ENCODE data around the gene CASQ1.

The CASQ1 gene

DNA sequence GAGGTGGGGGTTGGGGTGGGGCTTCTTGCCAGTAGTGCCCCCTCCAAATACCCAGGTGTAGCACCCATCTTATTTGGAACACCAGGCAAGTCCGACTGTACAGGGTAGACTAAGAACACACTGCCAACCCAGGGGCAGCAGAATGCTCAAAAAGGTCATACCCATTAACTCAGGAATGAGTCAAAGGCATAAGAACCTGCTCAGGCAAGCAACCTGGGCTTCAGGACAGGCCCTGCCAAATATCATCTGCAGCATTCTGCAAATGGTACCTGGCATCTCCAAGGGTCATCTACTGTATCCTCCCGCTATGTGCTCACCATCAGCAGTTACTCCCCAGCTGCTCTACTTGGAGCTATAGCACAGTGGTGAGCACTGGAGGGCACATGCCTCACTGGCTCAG, 34.2 kb downstream of the CASQ1 start:
- DNase-seq (ENCODE audit: extremely low read depth in 1 of 2, low read depth in 1 of 2), result no peak

GRCh38 chr1:160225345-160225744, 35.0 kb downstream of the CASQ1 start:
- DNase-seq (ENCODE audit: extremely low read depth in 1 of 2, low read depth in 1 of 2), result no peak

- DNase-seq (ENCODE audit: extremely low read depth in 1 of 2, low read depth in 1 of 2), result no peak
These were observed 36.2 kb downstream of the CASQ1 start for GRCh38 chr1:160226623-160227022.

DNA sequence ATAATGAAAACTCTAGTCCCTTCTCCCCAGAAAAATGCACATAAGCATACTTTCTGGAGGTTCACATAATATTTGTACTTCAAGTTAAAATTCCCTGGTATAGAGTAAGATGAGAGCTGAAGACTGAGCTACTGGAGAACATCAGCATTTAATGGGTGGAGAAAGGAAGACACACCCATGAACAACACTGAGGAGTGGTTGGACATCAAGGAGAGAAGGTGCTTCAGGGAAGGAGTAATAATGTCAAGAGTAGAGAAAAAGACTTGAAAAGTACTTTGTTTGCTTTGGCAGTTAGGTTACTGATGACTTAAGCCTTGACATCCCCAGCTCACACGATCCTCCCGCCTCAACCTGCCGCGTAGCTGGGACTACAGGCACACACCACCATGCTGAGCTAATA, 36.7 kb downstream of the CASQ1 start:
- DNase-seq (ENCODE audit: extremely low read depth in 1 of 2, low read depth in 1 of 2), result no peak

DNA sequence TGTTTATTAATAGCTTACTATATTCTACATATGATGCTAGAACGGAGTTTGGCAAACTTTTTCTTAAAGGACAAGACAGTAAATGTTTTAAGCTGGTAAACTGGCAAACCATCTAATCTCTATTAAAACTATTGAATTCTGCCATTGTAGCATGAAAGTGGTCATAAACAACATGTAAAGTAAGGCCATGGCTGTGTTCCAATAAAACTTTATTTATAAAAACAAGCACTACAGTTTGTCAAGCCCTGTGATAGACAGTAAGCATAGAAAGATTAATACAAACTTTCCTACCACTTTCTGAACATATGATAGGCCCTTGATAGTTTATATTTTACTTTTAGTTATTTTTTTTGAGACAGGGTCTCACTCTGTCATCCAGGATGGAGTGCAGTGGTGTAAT, 37.2 kb downstream of the CASQ1 start:
- DNase-seq (ENCODE audit: extremely low read depth in 1 of 2, low read depth in 1 of 2), result no peak

- DNase-seq (ENCODE audit: extremely low read depth in 1 of 2, low read depth in 1 of 2), result no peak
These were observed 38.1 kb downstream of the CASQ1 start for GRCh38 chr1:160228431-160228830.

DNA sequence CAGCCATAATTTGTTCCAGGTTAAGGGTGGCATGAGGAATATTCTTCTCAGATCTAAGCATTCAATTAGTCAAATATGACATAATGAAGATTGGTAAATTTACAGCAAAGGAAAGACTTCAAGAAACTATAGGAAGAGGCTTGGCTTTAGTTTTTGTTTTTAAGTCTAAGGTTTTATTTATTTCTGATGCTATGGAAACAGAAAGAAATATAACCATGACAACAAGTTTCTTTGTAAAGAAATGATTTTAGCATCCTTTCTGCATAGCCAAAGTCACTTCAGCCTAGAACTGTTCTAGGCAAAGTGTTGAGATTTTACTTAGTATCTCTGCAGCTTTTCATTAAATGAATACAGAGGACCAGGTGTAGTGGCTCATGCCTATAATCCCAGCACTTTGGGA, 42.5 kb downstream of the CASQ1 start:
- DNase-seq (ENCODE audit: extremely low read depth in 1 of 2, low read depth in 1 of 2), result no peak

DNA sequence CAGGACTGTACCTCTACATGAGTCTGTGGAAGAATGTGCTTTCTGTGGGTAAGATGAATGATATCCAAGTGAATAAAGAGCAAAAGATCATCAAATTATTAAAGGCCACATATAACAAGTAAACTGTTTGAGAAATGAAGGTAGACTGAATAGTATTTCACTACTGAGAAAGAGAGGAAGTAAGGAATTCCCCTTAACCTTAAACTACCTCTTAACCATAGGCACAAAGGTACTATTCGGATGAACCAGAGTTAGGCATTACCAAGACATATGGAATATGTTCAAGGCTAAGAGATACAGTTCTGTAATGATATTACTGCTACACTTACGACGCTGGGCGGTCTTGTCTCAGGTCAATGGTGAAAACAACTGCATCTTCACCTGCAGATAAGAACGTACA, 46.4 kb downstream of the CASQ1 start:
- DNase-seq (ENCODE audit: extremely low read depth in 1 of 2, low read depth in 1 of 2), result no peak

DNA sequence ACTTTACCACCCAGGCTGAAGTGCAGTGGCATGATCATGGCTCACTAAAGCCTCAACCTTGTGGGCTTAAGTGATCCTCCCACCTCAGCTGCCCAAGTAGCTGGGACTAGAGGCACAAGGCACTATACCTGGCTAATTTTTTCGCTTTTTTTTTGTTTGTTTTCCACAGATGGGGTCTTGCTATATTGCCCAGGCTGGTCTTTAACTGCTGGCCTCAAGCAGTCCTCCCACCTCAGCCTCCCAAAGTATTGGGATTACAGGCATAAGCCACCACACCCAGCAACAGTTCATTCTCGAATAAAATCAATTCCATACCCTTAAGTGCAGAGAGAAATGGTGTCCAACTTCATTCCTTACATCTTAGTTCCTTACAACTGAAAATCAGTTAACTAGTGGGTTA, 47.2 kb downstream of the CASQ1 start:
- DNase-seq (ENCODE audit: extremely low read depth in 1 of 2, low read depth in 1 of 2), result no peak

DNA sequence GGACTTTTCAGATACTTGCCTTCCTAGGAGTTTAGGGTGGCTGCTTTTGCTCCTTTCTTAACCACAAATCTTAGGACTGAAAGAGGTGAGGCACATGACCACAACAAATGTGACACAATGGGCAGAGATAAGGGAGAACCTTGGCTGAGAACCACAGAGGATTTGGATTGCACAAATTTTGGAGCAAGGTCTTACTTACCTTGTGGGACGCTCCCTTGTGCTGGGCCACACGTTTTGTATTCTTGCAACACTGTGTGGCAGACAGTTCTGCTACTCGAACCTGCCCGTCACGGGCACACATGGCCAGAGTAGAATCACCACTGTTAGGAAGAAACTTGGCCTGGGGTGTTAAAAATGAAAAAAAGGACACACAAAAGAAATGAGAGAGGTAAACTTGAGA, 48.0 kb downstream of the CASQ1 start:
- DNase-seq (ENCODE audit: extremely low read depth in 1 of 2, low read depth in 1 of 2), result no peak

- no peak for DNase-seq (ENCODE audit: extremely low read depth in 1 of 2, low read depth in 1 of 2)
These were observed 49.4 kb downstream of the CASQ1 start for GRCh38 chr1:160239582-160240299.

DNA sequence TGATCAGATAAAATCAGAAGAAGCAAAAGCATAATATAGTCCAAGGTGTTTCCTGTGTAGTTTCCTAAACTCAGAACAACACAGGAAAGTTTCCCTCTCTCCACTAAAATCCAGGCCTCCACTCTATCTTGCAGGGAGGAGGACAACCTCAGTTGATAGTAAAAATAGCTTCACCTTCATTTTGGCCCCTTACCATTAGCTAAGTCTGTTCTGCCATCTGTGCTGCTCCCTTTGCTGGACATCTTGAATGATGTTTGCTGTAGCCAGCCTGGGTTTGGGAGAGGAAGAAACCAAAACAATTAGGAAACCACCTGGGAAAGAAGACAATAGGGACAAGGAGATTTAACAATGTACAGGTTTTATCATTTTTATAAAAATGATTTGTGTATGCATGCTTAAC, 53.4 kb downstream of the CASQ1 start:
- DNase-seq (ENCODE audit: extremely low read depth in 1 of 2, low read depth in 1 of 2), result no peak

GRCh38 chr1:160244209-160244608, 53.8 kb downstream of the CASQ1 start:
- no peak for DNase-seq (ENCODE audit: extremely low read depth in 1 of 2, low read depth in 1 of 2)

DNA sequence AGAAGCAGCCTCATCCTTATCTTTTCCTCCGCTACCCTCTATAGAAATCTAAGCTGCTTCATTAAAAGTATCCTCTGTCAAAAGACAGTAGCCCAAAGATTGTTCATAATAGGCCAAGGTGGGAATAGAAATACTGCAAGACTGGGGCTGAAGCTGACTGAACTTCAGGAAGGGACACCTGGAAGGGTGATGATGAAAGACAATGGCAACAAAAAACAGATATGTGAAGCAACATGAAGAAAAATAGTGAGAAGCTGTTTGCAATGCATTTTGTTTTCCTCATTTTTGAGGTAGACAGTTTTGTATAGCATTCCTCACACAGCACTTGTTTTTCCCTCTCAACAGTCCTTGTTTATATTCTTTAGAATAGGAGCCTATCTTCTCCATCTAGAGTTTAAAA, 55.1 kb downstream of the CASQ1 start:
- no peak for DNase-seq (ENCODE audit: extremely low read depth in 1 of 2, low read depth in 1 of 2)

DNA sequence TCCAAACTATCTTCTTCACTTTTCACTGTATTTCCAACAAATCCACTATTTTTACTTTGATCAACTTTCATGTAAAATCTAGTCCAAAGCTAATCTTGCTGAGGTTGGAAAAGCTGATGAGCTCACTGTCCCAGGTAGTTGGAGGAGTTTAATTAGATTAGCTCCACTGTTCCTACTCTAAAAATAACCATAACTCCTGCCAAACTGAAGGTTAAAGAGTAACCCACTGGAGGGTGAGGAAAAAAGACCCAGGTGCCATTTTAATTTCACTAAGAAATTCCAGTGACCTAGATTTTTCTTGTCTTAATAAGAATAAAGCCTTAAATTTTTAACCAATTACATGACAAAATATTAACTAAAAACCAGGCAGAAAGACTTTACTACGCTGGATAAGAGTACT, 56.7 kb downstream of the CASQ1 start:
- DNase-seq (ENCODE audit: extremely low read depth in 1 of 2, low read depth in 1 of 2), result no peak

GRCh38 chr1:160251011-160251410, 60.6 kb downstream of the CASQ1 start:
- DNase-seq (ENCODE audit: extremely low read depth in 1 of 2, low read depth in 1 of 2), result no peak

Measured in activated CD8-positive, alpha-beta memory T cell treated with anti-CD3 and anti-CD28 coated beads for 1 hour (primary cell).